Measurements from ENCODE around the gene PDZK1IP1. TPM values are rescaled to one million over a fixed set of nuclear protein-coding genes. Genes with fewer than 3 reads are reported as not detected.
"Not testable (repeated sequence)": the region's sequence is repeated elsewhere in the genome, so short reads cannot be mapped to it uniquely, and the experiment has no call there.

Gene PDZK1IP1
- total RNA-seq, 2 donors from 2014 or later, result not detected

DNA sequence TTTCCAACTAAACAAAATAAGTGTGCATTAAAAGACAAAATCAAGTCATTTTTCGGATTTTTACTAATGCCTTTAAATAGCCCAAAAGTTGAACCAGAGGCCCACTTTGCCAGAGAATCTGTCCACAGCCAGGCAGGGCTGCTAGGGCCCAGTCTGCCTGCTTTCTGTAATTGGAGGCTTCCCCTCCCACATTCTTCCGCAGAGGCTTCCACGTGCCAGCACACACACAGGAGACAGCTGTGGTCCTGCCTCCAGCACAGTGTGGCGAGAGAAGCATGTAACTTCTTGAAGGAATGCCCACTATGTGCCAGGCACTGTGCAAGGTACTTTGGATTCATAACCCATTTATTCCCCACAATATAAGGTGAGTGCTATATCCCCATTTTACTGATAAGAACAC is 11.3 kb upstream of the PDZK1IP1 start:
- TF ChIP-seq CTCF (conservative IDR thresholded peaks at IDR 0.05), result no peak
- Histone ChIP-seq H3K36me3 (ENCODE audit: control insufficient read depth, insufficient read depth, low read length) (no peaks in the 10 kb centered on the region), H3K4me1 (ENCODE audit: control insufficient read depth, insufficient read depth, low read length) (no peaks in the 10 kb centered on the region), H3K27ac (ENCODE audit: low read depth, low read length) (no peak overlapping the region), H3K9me3 (ENCODE audit: control insufficient read depth, low read length) (no peaks in the 10 kb centered on the region), H3K27me3 (ENCODE audit: control insufficient read depth, insufficient read depth, low read length, poor library complexity, severe bottlenecking) (peaks cover 26% of the 10 kb centered on the region), H3K9ac (ENCODE audit: extremely low read depth, low read length, poor library complexity, severe bottlenecking) (no peak overlapping the region), H3K4me3 (ENCODE audit: low read length) (no peak overlapping the region)
- Mint-ChIP-seq H3K36me3 (ENCODE audit: low read depth) (no peaks in the 10 kb centered on the region), H3K4me1 (no peaks in the 10 kb centered on the region), H3K27me3 (ENCODE audit: insufficient read depth) (peaks cover 58% of the 10 kb centered on the region), H3K4me3 (no peak overlapping the region), H3K9me3 (no peaks in the 10 kb centered on the region), H3K27ac (no peak overlapping the region)
- DNase-seq, result peak; percentile 53
- 52 to 67% methylated on average over 1 to 4 of the region's 4 CpGs for WGBS, 2 experiments (ENCODE audit: insufficient coverage in 1 of 2, insufficient read length in 1 of 2)

DNA sequence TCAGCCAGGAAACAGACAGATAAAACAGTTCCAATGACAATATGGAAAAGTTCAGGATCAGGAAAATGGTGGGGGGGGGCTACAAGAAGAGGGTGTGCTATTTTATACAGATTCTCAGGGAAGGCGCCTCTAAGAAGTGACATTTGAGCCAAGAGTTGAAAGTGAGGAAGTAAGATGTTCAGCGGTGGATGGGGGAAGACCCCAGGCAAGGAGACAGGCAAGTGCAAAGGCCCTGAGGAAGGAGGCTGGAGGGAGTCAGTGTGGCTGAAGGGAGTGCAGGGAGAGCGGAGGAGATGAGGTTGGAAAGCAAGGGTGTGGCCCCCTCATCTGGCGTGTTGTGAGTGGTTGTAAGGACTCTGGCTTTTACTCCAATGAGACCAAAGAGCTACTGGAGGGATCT is 8.4 kb upstream of the PDZK1IP1 start:
- TF ChIP-seq CTCF (conservative IDR thresholded peaks at IDR 0.05), result no peak
- H3K4me3 Mint-ChIP-seq, result no peak overlapping the region
- H3K9ac ChIP-seq (ENCODE audit: extremely low read depth, low read length, poor library complexity, severe bottlenecking), result no peak overlapping the region
- H3K9me3 Mint-ChIP-seq, result no peaks in the 10 kb centered on the region
- no peaks in the 10 kb centered on the region for H3K4me1 Mint-ChIP-seq
- H3K27me3 Mint-ChIP-seq (ENCODE audit: insufficient read depth), result peaks cover 47% of the 10 kb centered on the region
- no peak overlapping the region for H3K27ac ChIP-seq (ENCODE audit: low read depth, low read length)
- H3K4me3 ChIP-seq (ENCODE audit: low read length), result no peak overlapping the region
- H3K36me3 ChIP-seq (ENCODE audit: control insufficient read depth, insufficient read depth, low read length), result no peaks in the 10 kb centered on the region
- WGBS, 2 experiments (ENCODE audit: insufficient coverage in 1 of 2, insufficient read length in 1 of 2), result 89 to 93% methylated on average over 2 to 4 of the region's 4 CpGs
- H3K27ac Mint-ChIP-seq, result no peak overlapping the region
- no peak for DNase-seq
- no peaks in the 10 kb centered on the region for H3K36me3 Mint-ChIP-seq (ENCODE audit: low read depth)
- peaks cover 18% of the 10 kb centered on the region for H3K27me3 ChIP-seq (ENCODE audit: control insufficient read depth, insufficient read depth, low read length, poor library complexity, severe bottlenecking)
- H3K9me3 ChIP-seq (ENCODE audit: control insufficient read depth, low read length), result no peaks in the 10 kb centered on the region
- no peaks in the 10 kb centered on the region for H3K4me1 ChIP-seq (ENCODE audit: control insufficient read depth, insufficient read depth, low read length)

GRCh38 chr1:47196622-47197021 is 6.8 kb upstream of the PDZK1IP1 start:
- H3K9me3 ChIP-seq (ENCODE audit: control insufficient read depth, low read length), result no peaks in the 10 kb centered on the region
- 82 to 100% methylated on average over 1 to 3 of the region's 3 CpGs for WGBS, 2 experiments (ENCODE audit: insufficient coverage in 1 of 2, insufficient read length in 1 of 2)
- peak; percentile 71 for DNase-seq
- peaks cover 17% of the 10 kb centered on the region for H3K27me3 ChIP-seq (ENCODE audit: control insufficient read depth, insufficient read depth, low read length, poor library complexity, severe bottlenecking)
- H3K4me1 ChIP-seq (ENCODE audit: control insufficient read depth, insufficient read depth, low read length), result no peaks in the 10 kb centered on the region
- no peak overlapping the region for H3K27ac ChIP-seq (ENCODE audit: low read depth, low read length)
- no peak overlapping the region for H3K4me3 ChIP-seq (ENCODE audit: low read length)
- Mint-ChIP-seq H3K4me3 (no peak overlapping the region), H3K27me3 (ENCODE audit: insufficient read depth) (peaks cover 47% of the 10 kb centered on the region), H3K27ac (no peak overlapping the region), H3K4me1 (peaks cover 12% of the 10 kb centered on the region), H3K9me3 (no peaks in the 10 kb centered on the region), H3K36me3 (ENCODE audit: low read depth) (no peaks in the 10 kb centered on the region)
- H3K36me3 ChIP-seq (ENCODE audit: control insufficient read depth, insufficient read depth, low read length), result no peaks in the 10 kb centered on the region
- H3K9ac ChIP-seq (ENCODE audit: extremely low read depth, low read length, poor library complexity, severe bottlenecking), result no peak overlapping the region
- TF ChIP-seq CTCF (conservative IDR thresholded peaks at IDR 0.05), result peak; percentile 59

- not testable (repeated sequence) for H3K9me3 Mint-ChIP-seq; H3K4me1 ChIP-seq (ENCODE audit: control insufficient read depth, insufficient read depth, low read length); H3K4me3 ChIP-seq (ENCODE audit: low read length); H3K9me3 ChIP-seq (ENCODE audit: control insufficient read depth, low read length); H3K27ac Mint-ChIP-seq; H3K36me3 Mint-ChIP-seq (ENCODE audit: low read depth); H3K27ac ChIP-seq (ENCODE audit: low read depth, low read length); H3K9ac ChIP-seq (ENCODE audit: extremely low read depth, low read length, poor library complexity, severe bottlenecking); H3K36me3 ChIP-seq (ENCODE audit: control insufficient read depth, insufficient read depth, low read length); H3K4me3 Mint-ChIP-seq
- DNase-seq, result peak; percentile 2
- peaks cover 13% of the 10 kb centered on the region for H3K27me3 ChIP-seq (ENCODE audit: control insufficient read depth, insufficient read depth, low read length, poor library complexity, severe bottlenecking)
- Mint-ChIP-seq H3K4me1 (peaks cover 16% of the 10 kb centered on the region), H3K27me3 (ENCODE audit: insufficient read depth) (peaks cover 42% of the 10 kb centered on the region)
- WGBS, 2 experiments (ENCODE audit: insufficient coverage in 1 of 2, insufficient read length in 1 of 2), result 85 to 95% methylated on average over 6 to 7 of the region's 9 CpGs
Measured at GRCh38 chr1:47195981-47196380, 6.1 kb upstream of the PDZK1IP1 start.
